SK-N-SH treated with all-trans-retinoic acid at 6 μM for 48 hours (cell line): Measurements from ENCODE around the gene DEAF1.

Experiments
- ATAC-seq: fragments of 200-7000 bp; cut with Tn5 transposase; 3 replicates; pipeline ENCODE4 v1.9.1; 2020; ENCODE audit warnings: mild to moderate bottlenecking, moderate library complexity
- ARNTL ChIP-seq: fragments of 450-650 bp; formaldehyde crosslinking; IDR thresholded peaks from 2 replicates; pipeline ENCODE4 v1.5.0; 2020; ENCODE audit warnings: low read depth, mild to moderate bottlenecking, moderate library complexity, borderline replicate concordance
- CREB5 ChIP-seq: fragments of 250-450 bp; sonication (Bioruptor Pico); IDR thresholded peaks from 2 replicates; pipeline ENCODE4 v1.5.1; 2020; ENCODE audit warnings: low read depth, mild to moderate bottlenecking, moderate library complexity
- CSDC2 ChIP-seq: fragments of 250-450 bp; sonication (Bioruptor Pico); IDR thresholded peaks from 2 replicates; pipeline ENCODE4 v1.5.0; 2020; ENCODE audit warnings: mild to moderate bottlenecking, moderate library complexity
- CSRNP3 ChIP-seq: fragments of 250-450 bp; sonication (Bioruptor Pico); IDR thresholded peaks from 2 replicates; pipeline ENCODE4 v1.5.1; 2021; ENCODE audit warnings: mild to moderate bottlenecking, moderate library complexity
- ESRRG ChIP-seq: fragments of 250-450 bp; sonication (Bioruptor Pico); IDR thresholded peaks from 2 replicates; pipeline ENCODE4 v1.6.1; 2021; ENCODE audit warnings: mild to moderate bottlenecking
- GLIS3 ChIP-seq: fragments of 250-450 bp; sonication (Bioruptor Pico); IDR thresholded peaks from 2 replicates; pipeline ENCODE4 v1.5.0; 2020; ENCODE audit warnings: mild to moderate bottlenecking, moderate library complexity
- ISL1 ChIP-seq: fragments of 250-450 bp; sonication (Bioruptor Pico); IDR thresholded peaks from 2 replicates; pipeline ENCODE4 v2.1.2; 2022; ENCODE audit warnings: mild to moderate bottlenecking, moderate library complexity
- OSR1 ChIP-seq: fragments of 250-450 bp; sonication (Bioruptor Pico); IDR thresholded peaks from 2 replicates; pipeline ENCODE4 v1.8.0; 2022; ENCODE audit warnings: moderate library complexity, mild to moderate bottlenecking, inconsistent platforms
- POU6F1 ChIP-seq: fragments of 250-450 bp; sonication (Bioruptor Pico); IDR thresholded peaks from 2 replicates; pipeline ENCODE4 v1.8.0; 2021; ENCODE audit warnings: low read depth, mild to moderate bottlenecking, moderate library complexity, borderline replicate concordance
- PPARA ChIP-seq: fragments of 250-450 bp; sonication (Bioruptor Pico); IDR thresholded peaks from 2 replicates; pipeline ENCODE4 v1.5.0; 2020; ENCODE audit warnings: mild to moderate bottlenecking, borderline replicate concordance
- RARB ChIP-seq: fragments of 250-450 bp; sonication (Bioruptor Pico); IDR thresholded peaks from 2 replicates; pipeline ENCODE4 v1.8.0; 2021; ENCODE audit warnings: mild to moderate bottlenecking, moderate library complexity
- SNAI2 ChIP-seq: fragments of 250-450 bp; sonication (Bioruptor Pico); IDR thresholded peaks from 2 replicates; pipeline ENCODE4 v1.5.0; 2020; ENCODE audit warnings: mild to moderate bottlenecking, moderate library complexity
- TCF4 ChIP-seq: fragments of 250-450 bp; sonication (Bioruptor Pico); IDR thresholded peaks from 2 replicates; pipeline ENCODE4 v1.8.0; 2021; ENCODE audit warnings: mild to moderate bottlenecking, moderate library complexity, borderline replicate concordance
- TOX ChIP-seq: fragments of 250-450 bp; sonication (Bioruptor Pico); IDR thresholded peaks from 2 replicates; pipeline ENCODE4 v1.8.0; 2021; ENCODE audit warnings: mild to moderate bottlenecking, moderate library complexity, borderline replicate concordance
- TSHZ2 ChIP-seq: fragments of 250-450 bp; sonication (Bioruptor Pico); IDR thresholded peaks from 2 replicates; pipeline ENCODE4 v1.5.0; 2020; ENCODE audit warnings: mild to moderate bottlenecking, moderate library complexity
- ZC3H10 ChIP-seq: fragments of 250-450 bp; sonication (Bioruptor Pico); IDR thresholded peaks from 2 replicates; pipeline ENCODE4 v1.5.1; 2021; ENCODE audit warnings: mild to moderate bottlenecking, moderate library complexity
- ZFP3 ChIP-seq: fragments of 250-450 bp; sonication (Bioruptor Pico); IDR thresholded peaks from 2 replicates; pipeline ENCODE4 v1.5.0; 2020; ENCODE audit warnings: mild to moderate bottlenecking, moderate library complexity
- ZFP30 ChIP-seq: fragments of 450-650 bp; formaldehyde crosslinking; IDR thresholded peaks from 2 replicates; pipeline ENCODE4 v1.5.0; 2022; ENCODE audit warnings: mild to moderate bottlenecking, moderate library complexity
- ZNF565 ChIP-seq: fragments of 450-650 bp; formaldehyde crosslinking; conservative IDR thresholded peaks from 2 replicates; pipeline ENCODE4 v1.5.0; 2020; ENCODE audit warnings: low read depth, mild to moderate bottlenecking, moderate library complexity
- ZNF70 ChIP-seq: fragments of 450-650 bp; formaldehyde crosslinking; IDR thresholded peaks from 2 replicates; pipeline ENCODE4 v1.5.0; 2020; ENCODE audit warnings: mild to moderate bottlenecking, moderate library complexity
- ZNF8 ChIP-seq: fragments of 450-650 bp; formaldehyde crosslinking; IDR thresholded peaks from 2 replicates; pipeline ENCODE4 v1.5.0; 2020; ENCODE audit warnings: mild to moderate bottlenecking, moderate library complexity
- TF ChIP-seq, protein P1 (sequence below): fragments of 250-450 bp; sonication (Bioruptor Pico); IDR thresholded peaks from 2 replicates; pipeline ENCODE4 v1.8.0; 2020; ENCODE audit warnings: mild to moderate bottlenecking, moderate library complexity, borderline replicate concordance

Gene DEAF1

DNA sequence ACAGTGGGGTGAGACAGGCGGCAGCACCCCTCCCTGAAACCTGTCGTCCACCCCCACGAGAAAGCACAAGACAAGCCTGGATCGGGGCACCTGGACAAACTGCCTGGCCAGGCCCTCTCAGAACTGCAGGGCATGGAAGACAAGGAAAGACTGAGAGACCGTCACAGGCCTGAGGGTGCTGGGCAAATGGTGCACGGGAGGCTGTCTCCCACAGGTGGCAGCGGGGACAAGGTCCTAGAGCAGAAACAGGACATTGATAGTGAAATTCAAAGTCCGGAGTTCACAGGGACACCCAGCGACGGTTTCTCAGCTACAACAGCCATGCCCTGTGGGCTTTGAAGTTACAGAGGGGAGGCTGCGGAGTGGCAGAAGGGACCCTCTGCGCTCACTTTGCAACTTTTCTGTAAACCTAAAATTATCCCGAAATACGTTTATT lies 37.3 kb downstream of the DEAF1 start:
- no peak for ATAC-seq
- TF ChIP-seq, protein P1, sequence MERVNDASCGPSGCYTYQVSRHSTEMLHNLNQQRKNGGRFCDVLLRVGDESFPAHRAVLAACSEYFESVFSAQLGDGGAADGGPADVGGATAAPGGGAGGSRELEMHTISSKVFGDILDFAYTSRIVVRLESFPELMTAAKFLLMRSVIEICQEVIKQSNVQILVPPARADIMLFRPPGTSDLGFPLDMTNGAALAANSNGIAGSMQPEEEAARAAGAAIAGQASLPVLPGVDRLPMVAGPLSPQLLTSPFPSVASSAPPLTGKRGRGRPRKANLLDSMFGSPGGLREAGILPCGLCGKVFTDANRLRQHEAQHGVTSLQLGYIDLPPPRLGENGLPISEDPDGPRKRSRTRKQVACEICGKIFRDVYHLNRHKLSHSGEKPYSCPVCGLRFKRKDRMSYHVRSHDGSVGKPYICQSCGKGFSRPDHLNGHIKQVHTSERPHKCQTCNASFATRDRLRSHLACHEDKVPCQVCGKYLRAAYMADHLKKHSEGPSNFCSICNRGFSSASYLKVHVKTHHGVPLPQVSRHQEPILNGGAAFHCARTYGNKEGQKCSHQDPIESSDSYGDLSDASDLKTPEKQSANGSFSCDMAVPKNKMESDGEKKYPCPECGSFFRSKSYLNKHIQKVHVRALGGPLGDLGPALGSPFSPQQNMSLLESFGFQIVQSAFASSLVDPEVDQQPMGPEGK, result no peak
- TF ChIP-seq OSR1 (CRISPR knock-in tag) (no peak), RARB (CRISPR knock-in tag) (no peak), TCF4 (CRISPR knock-in tag) (no peak), POU6F1 (CRISPR knock-in tag) (no peak), ESRRG (CRISPR knock-in tag) (no peak), GLIS3 (CRISPR knock-in tag) (no peak), CREB5 (no peak), ZNF70 (CRISPR knock-in tag) (no peak), ZC3H10 (CRISPR knock-in tag) (no peak), ZFP30 (CRISPR knock-in tag) (no peak), ZNF565 (CRISPR knock-in tag) (no peak)

GRCh38 chr11:656866-657265 lies 38.2 kb downstream of the DEAF1 start:
- ATAC-seq, result no peak
- no peak for TF ChIP-seq TCF4 (CRISPR knock-in tag)
- no peak for TF ChIP-seq RARB (CRISPR knock-in tag)
- no peak for TF ChIP-seq CREB5
- TF ChIP-seq, protein P1, result no peak
- TF ChIP-seq SNAI2 (CRISPR knock-in tag), result no peak
- TF ChIP-seq TSHZ2 (CRISPR knock-in tag), result no peak
- TF ChIP-seq ZFP3, result no peak
- no peak for TF ChIP-seq CSDC2
- no peak for TF ChIP-seq ISL1 (CRISPR knock-in tag)
- TF ChIP-seq ZNF70 (CRISPR knock-in tag), result no peak

DNA sequence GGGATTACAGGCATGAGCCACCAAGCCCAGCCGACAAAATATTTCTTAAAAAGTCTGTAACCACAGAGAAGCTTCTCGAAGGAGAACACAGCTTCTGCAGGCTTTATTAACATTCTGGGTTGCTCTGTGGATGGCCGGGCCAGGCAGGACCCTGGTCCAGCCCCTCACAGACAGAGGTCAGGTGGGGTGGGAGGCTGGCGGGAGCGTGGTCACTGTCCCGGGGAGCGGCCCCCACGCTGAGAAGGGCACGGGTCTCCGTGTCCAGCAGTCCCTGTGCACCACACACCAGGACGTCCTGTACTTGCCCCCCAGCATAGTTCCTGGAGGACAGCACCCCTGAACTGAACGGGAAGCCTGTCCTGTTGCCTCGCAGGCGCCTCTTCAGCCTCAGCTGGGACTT lies 38.6 kb downstream of the DEAF1 start:
- no peak for ATAC-seq
- no peak for TF ChIP-seq CSRNP3
- no peak for TF ChIP-seq ZNF565 (CRISPR knock-in tag)
- no peak for TF ChIP-seq PPARA (CRISPR knock-in tag)
- TF ChIP-seq ARNTL (CRISPR knock-in tag), result no peak
- no peak for TF ChIP-seq ZFP30 (CRISPR knock-in tag)
- TF ChIP-seq TOX (CRISPR knock-in tag), result no peak
- no peak for TF ChIP-seq ZNF8 (CRISPR knock-in tag)
